Activated CD4-positive, alpha-beta T cell treated with anti-CD3 and anti-CD28 coated beads for 36 hours (primary cell): ENCODE results near the gene SAPCD2. TPM values are rescaled to one million over a fixed set of nuclear protein-coding genes. Genes with fewer than 3 reads are reported as not detected.

ENCODE experiments used
- ATAC-seq: fragments of 200-7000 bp; cut with Tn5 transposase; one replicate; pipeline ENCODE4 v1.10.0; 2021; ENCODE audit warnings: mild to moderate bottlenecking, moderate library complexity
- CTCF ChIA-PET: fragments of 350-600 bp; sonication (Branson Sonifier 250); formaldehyde crosslinking; loops from one replicate; lab custom pipeline; 2021; ENCODE audit warnings: antibody characterized with exemption; lab: Charles Lee
- POLR2A ChIA-PET: fragments of 350-600 bp; sonication (Branson Sonifier 250); formaldehyde crosslinking; loops from one replicate; lab custom pipeline; 2021; ENCODE audit warnings: antibody characterized with exemption, inconsistent platforms; lab: Charles Lee
- DNase-seq: peaks from one replicate; pipeline ENCODE4 v3.0.0-alpha.2; 2020
- H3K27ac Mint-ChIP-seq: one replicate; pipeline ENCODE4 v1.8.0; 2021; ENCODE audit warnings: mixed read lengths
- H3K27me3 Mint-ChIP-seq: one replicate; pipeline ENCODE4 v1.8.0; 2021; ENCODE audit warnings: mixed read lengths
- H3K36me3 Mint-ChIP-seq: one replicate; pipeline ENCODE4 v1.8.0; 2021; ENCODE audit warnings: low read depth, mixed read lengths
- H3K4me1 Mint-ChIP-seq: one replicate; pipeline ENCODE4 v1.8.0; 2021; ENCODE audit warnings: mixed read lengths
- H3K4me3 Mint-ChIP-seq: one replicate; pipeline ENCODE4 v1.8.0; 2021; ENCODE audit warnings: mild to moderate bottlenecking, moderate library complexity, mixed read lengths
- H3K9me3 Mint-ChIP-seq: one replicate; pipeline ENCODE4 v1.8.0; 2021; ENCODE audit warnings: low read depth, mixed read lengths
- intact Hi-C, 2 experiments: fragments of 100-400 bp; cut with DNase I in 1 of 2; cut with micrococcal nuclease in 1 of 2; formaldehyde crosslinking; loops; one replicate each; pipeline versions ENCODE4 v1.14.2 to v1.15.1; 2022 to 2024; cut with DNase I, micrococcal nuclease
- total RNA-seq, 2 experiments: library from RNA; stranded (reverse); gene quantifications; one replicate each; pipeline ENCODE4 v1.2.3, GENCODE V29; 2021

Gene SAPCD2
- total RNA-seq, 2 experiments from 2014 or later, result 6.4 to 8.8 TPM

DNA sequence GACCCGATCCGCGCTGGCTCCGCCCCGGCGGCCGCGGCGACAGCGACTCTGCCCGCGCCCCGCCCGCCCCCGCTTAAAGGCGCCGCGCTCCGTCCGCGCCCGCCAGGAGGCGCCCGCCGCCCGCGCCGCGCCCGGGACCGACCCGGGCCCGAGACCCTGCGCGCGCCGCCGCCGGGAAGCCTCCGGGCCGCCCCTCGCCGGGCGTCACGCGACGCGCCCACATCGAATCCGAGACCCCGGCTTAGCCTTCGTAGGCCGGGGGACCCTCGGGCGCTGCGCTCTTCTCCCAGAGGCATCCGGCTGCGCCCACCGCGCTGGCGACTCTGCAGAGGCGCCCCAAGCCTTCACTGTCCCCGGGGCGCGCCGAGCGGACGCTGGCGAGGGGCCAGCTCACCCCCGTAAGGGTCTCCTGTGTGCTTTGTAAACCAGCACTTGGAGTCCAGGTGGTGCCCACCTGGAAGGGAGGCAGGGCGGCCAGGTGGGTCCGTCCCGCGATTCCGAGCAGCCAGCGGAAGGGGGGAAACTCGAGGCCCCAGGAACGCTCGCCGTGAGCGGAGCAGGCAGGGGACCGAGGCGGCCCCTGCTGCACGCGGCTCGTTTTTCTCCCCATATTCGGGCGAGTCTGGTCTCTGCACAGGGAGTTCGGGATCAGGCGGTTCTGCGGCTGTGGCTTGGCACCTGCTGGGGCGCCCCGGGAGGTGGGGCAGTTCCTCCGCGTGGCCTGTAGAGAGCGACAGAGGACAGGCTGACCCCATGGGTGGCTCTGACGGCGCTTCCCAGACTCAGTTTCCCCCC is 41.9 kb downstream of the SAPCD2 start:
- ChIA-PET POLR2A (interaction anchor here (1.0 kb wide), 1 partner anchor 186 kb away, joined by 3 read pairs; the partner anchor contains the start of gene AJM1), CTCF (interaction anchor here (0.5 to 4.7 kb wide), 37 partner anchors 10 to 1039 kb away, joined by 3 to 26 read pairs (median 4); partner anchors contain the start of genes AJM1, CLIC3, DPP7 and LCN12)
- Mint-ChIP-seq H3K27ac (peak overlapping the region; percentile 42), H3K4me3 (peak overlapping the region; percentile 60), H3K4me1 (peaks cover 42% of the 10 kb centered on the region), H3K27me3 (no peaks in the 10 kb centered on the region), H3K9me3 (no peaks in the 10 kb centered on the region), H3K36me3 (no peaks in the 10 kb centered on the region)
- DNase-seq (peak; percentile 84), ATAC-seq (peak; percentile 51)
- intact Hi-C loops, result loop anchor here (1.0 to 5.0 kb wide), 9 partner anchors 18 to 194 kb away; partner anchors contain the start of genes FBXW5 (in 1 of the 2), MAN1B1 (in 1 of the 2), NPDC1 (in 1 of the 2) and PHPT1 (in 1 of the 2)

DNA sequence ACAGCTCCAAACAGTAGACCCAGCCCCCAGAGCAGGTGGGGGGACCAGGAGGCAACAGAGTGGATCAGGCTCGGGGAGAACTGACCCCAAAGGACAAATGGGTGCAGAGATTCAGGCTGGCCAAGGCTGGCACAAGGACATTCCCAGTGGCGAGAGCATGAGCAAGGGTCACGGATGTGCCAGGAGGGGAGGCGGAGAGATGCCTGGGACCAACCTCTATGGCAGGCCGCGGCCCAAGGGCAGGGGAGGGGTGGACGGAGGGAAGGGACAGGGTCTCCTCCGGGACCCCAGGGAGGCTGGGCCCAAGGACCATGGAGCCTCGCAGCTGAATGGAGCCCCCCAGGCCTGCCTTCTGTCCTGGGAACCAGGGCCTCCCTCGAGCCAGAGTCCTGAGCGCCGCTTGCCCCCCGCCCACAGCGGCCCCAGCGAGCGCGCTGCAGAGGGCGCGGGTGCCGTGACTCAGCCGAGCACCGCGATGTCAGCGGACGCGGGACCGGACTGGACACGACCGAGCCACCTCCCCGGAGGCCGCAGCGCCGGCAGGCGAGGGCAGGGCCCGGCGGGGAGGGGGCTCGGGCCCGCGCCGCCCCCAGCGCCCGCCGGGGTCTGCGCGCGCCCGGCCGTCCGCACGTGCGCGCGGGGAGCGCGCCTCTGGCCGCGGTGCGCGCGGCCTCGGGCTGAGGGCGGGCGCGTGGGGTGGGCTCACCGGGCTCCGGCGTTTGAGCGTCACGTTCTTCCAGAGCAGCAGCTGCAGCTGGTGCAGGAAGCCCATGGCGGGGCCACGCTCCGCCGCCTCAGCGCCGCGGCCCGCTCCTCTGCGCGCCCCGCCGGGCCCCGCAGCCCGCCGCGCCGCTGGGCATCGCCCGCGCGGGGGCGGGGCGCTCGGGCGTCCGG is 42.7 kb downstream of the SAPCD2 start, which contains the start of gene ABCA2:
ABCA2 (minus strand) TSS at position 869 of the 894 bp plus-strand sequence; CDS start at position 772, 97 bp downstream.
- DNase-seq (no peak), ATAC-seq (no peak)
- Mint-ChIP-seq H3K27ac (peak within 1 kb of the TSS; percentile 42), H3K36me3 (no peaks in the 10 kb centered on the region), H3K4me1 (peaks cover 38% of the 10 kb centered on the region), H3K9me3 (no peaks in the 10 kb centered on the region), H3K27me3 (no peaks in the 10 kb centered on the region), H3K4me3 (peak within 1 kb of the TSS; percentile 68)
- intact Hi-C loops, result loop anchor here (1.0 to 5.0 kb wide), 8 partner anchors 19 to 195 kb away; partner anchors contain the start of genes FBXW5 (in 1 of the 2), MAN1B1 (in 1 of the 2), NPDC1 (in 1 of the 2) and PHPT1 (in 1 of the 2)
- POLR2A ChIA-PET, result interaction anchor here (1.0 kb wide), 1 partner anchor 160 kb away, joined by 3 read pairs; no protein-coding TSS in a partner anchor
- CTCF ChIA-PET, result interaction anchor here (0.6 to 4.7 kb wide), 9 partner anchors 8 to 1039 kb away, joined by 3 to 26 read pairs (median 4); partner anchors contain the start of genes MAN1B1 and NPDC1

DNA sequence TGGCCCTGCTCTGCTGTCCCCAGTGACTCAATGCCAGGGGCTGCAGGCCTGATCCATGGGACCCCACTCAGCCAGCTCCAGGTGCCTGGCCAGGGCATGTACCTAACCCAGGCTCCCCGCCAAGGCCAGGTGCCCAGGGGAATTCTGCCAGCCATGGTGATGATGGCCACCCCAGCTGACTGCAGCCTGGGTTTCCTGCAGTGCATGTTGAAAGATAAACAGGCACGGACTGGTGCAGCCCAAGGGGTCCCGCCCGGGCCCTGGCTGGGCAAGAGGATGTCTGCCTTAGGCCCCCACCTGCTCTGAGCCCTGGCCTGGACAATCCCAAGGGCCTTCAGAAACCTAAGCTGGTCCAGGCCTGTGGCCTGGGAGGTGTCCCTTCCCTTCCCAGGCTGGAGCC is 43.5 kb downstream of the SAPCD2 start:
- Mint-ChIP-seq H3K4me1 (peaks cover 31% of the 10 kb centered on the region), H3K4me3 (peak overlapping the region; percentile 68), H3K27me3 (no peaks in the 10 kb centered on the region), H3K9me3 (no peaks in the 10 kb centered on the region), H3K36me3 (no peaks in the 10 kb centered on the region), H3K27ac (no peak overlapping the region)
- ChIA-PET CTCF (interaction anchor here (0.9 to 2.4 kb wide), 6 partner anchors 8 to 233 kb away, joined by 3 to 10 read pairs (median 4); partner anchors contain the start of genes NPDC1 and SAPCD2), POLR2A (interaction anchor here (1.0 kb wide), 1 partner anchor 161 kb away, joined by 3 read pairs; no protein-coding TSS in a partner anchor)
- no peak for ATAC-seq
- intact Hi-C loops, result loop anchor here in 1 of 2 experiments (5.0 kb wide), 1 partner anchor 40 kb away; no protein-coding TSS in a partner anchor
- no peak for DNase-seq

DNA sequence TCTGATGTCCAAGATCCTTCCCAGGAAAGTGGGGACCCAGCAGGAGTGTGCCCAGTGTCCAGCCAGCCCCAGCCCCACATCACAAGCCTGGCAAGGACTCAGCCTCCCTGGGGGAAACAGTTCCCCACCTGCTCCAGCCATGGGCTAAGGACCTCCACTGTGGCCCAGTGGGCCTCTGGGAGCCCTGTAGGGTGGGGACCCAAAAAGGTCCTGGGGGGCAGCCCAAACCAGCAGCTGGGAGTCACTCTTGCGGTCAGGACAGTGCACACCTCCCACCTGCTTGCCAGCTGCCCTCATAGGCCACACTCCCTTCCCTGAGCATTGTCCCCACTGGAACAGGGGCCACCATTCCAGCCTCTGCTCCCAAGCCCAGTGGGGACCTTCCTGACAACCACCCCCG is 44.0 kb downstream of the SAPCD2 start:
- no peak overlapping the region for H3K4me3 Mint-ChIP-seq
- no peaks in the 10 kb centered on the region for H3K27me3 Mint-ChIP-seq
- peaks cover 29% of the 10 kb centered on the region for H3K4me1 Mint-ChIP-seq
- H3K27ac Mint-ChIP-seq, result no peak overlapping the region
- ATAC-seq, result no peak
- no peaks in the 10 kb centered on the region for H3K36me3 Mint-ChIP-seq
- no peak for DNase-seq
- no peaks in the 10 kb centered on the region for H3K9me3 Mint-ChIP-seq
- CTCF ChIA-PET, result interaction anchor here (1.0 to 2.5 kb wide), 6 partner anchors 9 to 233 kb away, joined by 3 to 10 read pairs (median 4); partner anchors contain the start of genes NPDC1 and SAPCD2
- intact Hi-C loops, result loop anchor here in 1 of 2 experiments (5.0 kb wide), 1 partner anchor 41 kb away; no protein-coding TSS in a partner anchor
- POLR2A ChIA-PET, result no interaction called here

DNA sequence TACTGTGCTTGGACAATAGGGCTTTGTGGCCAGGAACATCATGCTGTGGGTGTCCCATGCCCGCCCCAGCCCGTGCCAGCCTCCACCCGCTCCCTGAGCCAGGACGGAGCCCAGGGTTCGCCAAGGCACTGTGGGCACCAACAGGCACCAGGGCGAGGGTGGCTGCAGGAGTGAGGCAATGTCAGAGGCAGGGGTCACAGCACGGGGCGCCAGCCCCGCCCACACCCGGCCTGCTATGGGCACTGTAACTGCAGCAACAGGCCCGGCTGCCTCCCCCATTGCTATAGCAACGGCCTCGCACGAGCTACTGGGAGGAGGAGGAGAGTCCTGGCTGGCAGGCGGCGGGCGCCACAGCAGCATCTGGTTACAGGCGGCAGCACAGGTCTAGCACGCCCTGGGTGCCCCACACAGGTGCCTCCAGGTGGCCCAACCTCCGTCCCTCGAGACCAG is 44.8 kb downstream of the SAPCD2 start:
- H3K27ac Mint-ChIP-seq, result no peak overlapping the region
- ChIA-PET POLR2A (no interaction called here), CTCF (interaction anchor here (2.4 to 2.5 kb wide), 2 partner anchors 10 to 21 kb away, joined by 9 to 10 read pairs; partner anchors contain the start of gene NPDC1)
- H3K4me3 Mint-ChIP-seq, result no peak overlapping the region
- intact Hi-C loops, result loop anchor here in 1 of 2 experiments (5.0 kb wide), 1 partner anchor 42 kb away; no protein-coding TSS in a partner anchor
- no peaks in the 10 kb centered on the region for H3K36me3 Mint-ChIP-seq
- no peaks in the 10 kb centered on the region for H3K9me3 Mint-ChIP-seq
- H3K4me1 Mint-ChIP-seq, result peaks cover 23% of the 10 kb centered on the region
- ATAC-seq, result no peak
- no peaks in the 10 kb centered on the region for H3K27me3 Mint-ChIP-seq
- DNase-seq, result no peak

DNA sequence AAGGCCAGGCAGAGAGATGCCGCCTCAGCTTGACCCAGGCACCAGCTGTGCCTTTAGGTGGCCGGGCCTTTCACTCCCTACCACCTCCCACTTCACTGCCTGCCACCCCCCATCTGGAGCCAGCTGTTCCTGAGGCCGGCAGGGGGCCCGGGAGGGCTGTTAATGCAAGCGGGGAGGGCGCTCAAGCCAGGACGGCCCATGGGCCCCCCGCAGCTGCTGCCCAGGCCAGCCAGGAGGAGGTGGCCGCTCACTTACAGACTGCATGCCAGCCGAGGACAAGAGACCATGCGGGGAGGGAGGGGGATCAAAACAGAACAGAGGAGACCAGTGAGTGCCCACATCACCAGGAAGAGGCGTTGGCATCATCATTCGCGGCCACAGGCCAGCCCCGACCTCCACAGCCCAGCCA is 46.8 kb downstream of the SAPCD2 start:
- Mint-ChIP-seq H3K9me3 (no peaks in the 10 kb centered on the region), H3K27me3 (no peaks in the 10 kb centered on the region), H3K4me3 (no peak overlapping the region), H3K4me1 (peaks cover 6% of the 10 kb centered on the region), H3K36me3 (no peaks in the 10 kb centered on the region), H3K27ac (no peak overlapping the region)
- DNase-seq (no peak), ATAC-seq (no peak)
- intact Hi-C loops, result loop anchor here in 1 of 2 experiments (5.0 kb wide), 1 partner anchor 231 kb away; the partner anchor contains the start of gene TMEM141
- ChIA-PET POLR2A (no interaction called here), CTCF (interaction anchor here (0.5 to 1.7 kb wide), 3 partner anchors 8 to 293 kb away, joined by 3 to 4 read pairs (median 3); partner anchors contain the start of genes FUT7 and PAXX)

DNA sequence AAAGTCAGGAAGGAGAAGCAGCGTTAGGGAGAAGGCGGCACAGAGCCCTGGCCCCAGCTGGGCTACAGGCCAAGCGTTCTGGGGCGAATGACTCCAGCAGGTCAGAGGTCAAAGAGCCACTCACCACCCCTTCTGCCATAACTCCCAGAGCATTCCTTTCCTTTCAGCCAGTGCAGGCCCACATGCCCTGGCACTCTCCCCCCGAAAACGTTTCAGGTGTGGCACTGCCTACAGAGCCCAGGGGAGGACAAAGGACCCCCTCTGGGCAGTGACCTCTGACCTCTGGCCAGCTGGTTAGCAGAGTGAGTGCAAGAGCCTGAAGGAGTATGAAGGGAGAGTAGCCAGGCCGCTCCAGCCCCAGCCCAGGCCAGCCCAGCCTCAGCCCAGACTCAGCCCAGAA is 47.2 kb downstream of the SAPCD2 start:
- ATAC-seq (no peak), DNase-seq (no peak)
- CTCF ChIA-PET, result interaction anchor here (0.5 to 1.7 kb wide), 3 partner anchors 9 to 293 kb away, joined by 3 to 4 read pairs (median 3); partner anchors contain the start of genes FUT7 and PAXX
- Mint-ChIP-seq H3K4me3 (no peak overlapping the region), H3K27me3 (no peaks in the 10 kb centered on the region), H3K36me3 (no peaks in the 10 kb centered on the region), H3K27ac (no peak overlapping the region), H3K9me3 (no peaks in the 10 kb centered on the region), H3K4me1 (peaks cover 6% of the 10 kb centered on the region)
- POLR2A ChIA-PET, result no interaction called here
- intact Hi-C loops, result loop anchor here in 1 of 2 experiments (5.0 kb wide), 1 partner anchor 231 kb away; the partner anchor contains the start of gene TMEM141

DNA sequence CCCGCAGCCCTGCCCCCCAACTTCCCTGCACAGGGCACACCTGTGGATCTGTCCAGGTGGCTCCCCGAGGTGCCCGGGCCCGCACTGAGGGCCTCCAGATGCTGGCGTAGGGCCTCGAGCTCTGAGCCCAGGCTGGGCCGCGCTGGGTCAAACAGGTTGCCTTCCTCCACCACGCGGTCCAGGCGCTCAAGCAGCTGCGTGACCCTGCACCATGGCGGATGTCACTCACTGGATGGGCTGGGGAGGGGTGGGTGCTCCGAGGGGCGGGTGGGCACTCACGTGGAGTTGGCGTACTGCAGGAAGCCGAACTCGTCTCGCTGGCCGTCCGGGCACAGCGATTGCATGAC is 47.7 kb downstream of the SAPCD2 start:
- ChIA-PET POLR2A (no interaction called here), CTCF (interaction anchor here (0.6 to 1.7 kb wide), 3 partner anchors 9 to 180 kb away, joined by 4 to 5 read pairs (median 4); partner anchors contain the start of genes AJM1 and FUT7)
- intact Hi-C loops, result loop anchor here (1.0 to 5.0 kb wide), 8 partner anchors 30 to 539 kb away; partner anchors contain the start of genes TMEM141 (in 2 of the 2), FBXW5 (in 1 of the 2), PAXX (in 1 of the 2) and SEC16A (in 1 of the 2)
- no peak overlapping the region for H3K4me3 Mint-ChIP-seq
- H3K27ac Mint-ChIP-seq, result no peak overlapping the region
- H3K27me3 Mint-ChIP-seq, result no peaks in the 10 kb centered on the region
- H3K36me3 Mint-ChIP-seq, result no peaks in the 10 kb centered on the region
- ATAC-seq (no peak), DNase-seq (no peak)
- H3K4me1 Mint-ChIP-seq, result peaks cover 6% of the 10 kb centered on the region
- H3K9me3 Mint-ChIP-seq, result no peaks in the 10 kb centered on the region

DNA sequence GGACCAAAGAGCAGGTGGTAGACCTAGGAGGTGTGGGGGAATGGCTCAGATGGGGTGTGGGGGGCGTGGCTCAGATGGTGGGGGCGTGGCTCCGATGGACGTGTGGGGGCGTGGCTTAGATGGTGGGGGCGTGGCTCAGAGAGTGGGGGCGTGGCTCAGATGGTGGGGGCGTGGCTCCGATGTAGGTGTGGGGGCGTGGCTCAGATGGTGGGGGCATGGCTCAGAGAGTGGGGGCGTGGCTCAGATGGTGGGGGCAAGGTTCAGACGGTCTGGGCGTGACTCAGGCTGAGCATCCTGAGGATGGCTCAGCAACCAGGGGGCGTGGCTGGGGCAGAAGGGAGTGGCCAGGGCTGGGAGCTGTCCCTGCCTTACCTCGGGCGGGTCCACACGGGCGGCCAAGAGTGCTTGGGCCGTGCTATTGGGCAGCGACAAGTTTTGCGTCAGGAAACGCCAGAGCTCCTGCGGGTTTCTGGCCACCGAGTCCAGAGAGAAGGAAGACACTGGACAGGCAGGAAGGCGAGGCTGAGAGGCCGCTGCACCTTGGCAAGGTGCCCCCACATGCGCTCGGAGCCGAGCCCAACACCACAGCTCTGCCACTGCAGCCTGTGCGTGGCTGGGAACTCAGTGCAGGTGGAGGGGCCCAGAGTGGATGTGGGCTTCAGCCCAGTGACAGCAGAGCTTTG is 48.2 kb downstream of the SAPCD2 start:
- Mint-ChIP-seq H3K36me3 (no peaks in the 10 kb centered on the region), H3K4me3 (no peak overlapping the region), H3K4me1 (peaks cover 3% of the 10 kb centered on the region), H3K27ac (no peak overlapping the region), H3K27me3 (no peaks in the 10 kb centered on the region), H3K9me3 (no peaks in the 10 kb centered on the region)
- intact Hi-C loops, result loop anchor here (1.0 to 5.0 kb wide), 8 partner anchors 30 to 539 kb away; partner anchors contain the start of genes TMEM141 (in 2 of the 2), FBXW5 (in 1 of the 2), PAXX (in 1 of the 2) and SEC16A (in 1 of the 2)
- peak; percentile 97 for ATAC-seq
- CTCF ChIA-PET, result interaction anchor here (0.6 to 1.7 kb wide), 4 partner anchors 8 to 180 kb away, joined by 3 to 5 read pairs (median 4); partner anchors contain the start of genes AJM1 and FUT7
- POLR2A ChIA-PET, result no interaction called here
- peak; percentile 93 for DNase-seq
